Caco-2 (cell line): ENCODE data around the gene HMGB1. TPM values are rescaled to one million over a fixed set of nuclear protein-coding genes. Genes with fewer than 3 reads are reported as not detected.

Experiments
- BruUV-seq: library from RNA; stranded (reverse); fragments of 400-500 nt; replicated peaks from 2 replicates; lab custom pipeline; 2021; lab: Mats Ljungman, UMichigan
- CTCF ChIA-PET: fragments of 300-600 bp; sonication (Branson Sonifier 250); formaldehyde crosslinking; loops from one replicate; lab custom pipeline; 2022; ENCODE audit warnings: antibody characterized with exemption; lab: Charles Lee
- POLR2A ChIA-PET: fragments of 300-600 bp; sonication (Branson Sonifier 250); formaldehyde crosslinking; loops from one replicate; lab custom pipeline; 2022; ENCODE audit warnings: antibody characterized with exemption; lab: Charles Lee
- DNase-seq, 2 experiments: peaks; one replicate each; pipeline versions ENCODE4 v3.0.0 to v3.0.0-alpha.2; 2020 to 2022
- H3K27me3 ChIP-seq: replicated peaks from 2 replicates; pipeline ENCODE4 v1.6.0; 2011; ENCODE audit warnings: low read length; ENCODE audit not compliant: control insufficient read depth, insufficient read depth
- H3K36me3 ChIP-seq: 2 replicates; pipeline ENCODE4 v1.5.1; 2011; ENCODE audit warnings: low read length; ENCODE audit not compliant: control insufficient read depth, insufficient read depth
- H3K4me1 ChIP-seq: fragments of 250-450 bp; sonication (Bioruptor Pico); 2 replicates; pipeline ENCODE4 v1.5.1; 2020; ENCODE audit warnings: mild to moderate bottlenecking
- H3K4me3 ChIP-seq: 2 replicates; pipeline ENCODE4 v1.5.1; 2011; ENCODE audit warnings: low read depth, mild to moderate bottlenecking, control low read depth, low read length
- H3K9me3 ChIP-seq: fragments of 250-450 bp; sonication (Bioruptor Pico); 2 replicates; pipeline ENCODE4 v1.5.1; 2020; ENCODE audit warnings: mild to moderate bottlenecking, moderate library complexity
- H3K27ac Mint-ChIP-seq: one replicate; pipeline ENCODE4 v1.8.0; 2022; ENCODE audit warnings: mixed read lengths; ENCODE audit not compliant: unreplicated experiment
- H3K27me3 Mint-ChIP-seq: one replicate; pipeline ENCODE4 v1.8.0; 2022; ENCODE audit warnings: mixed read lengths; ENCODE audit not compliant: insufficient read depth, unreplicated experiment
- H3K36me3 Mint-ChIP-seq: one replicate; pipeline ENCODE4 v1.8.0; 2022; ENCODE audit warnings: mild to moderate bottlenecking, mixed read lengths; ENCODE audit not compliant: insufficient read depth, unreplicated experiment
- H3K4me1 Mint-ChIP-seq: one replicate; pipeline ENCODE4 v1.8.0; 2022; ENCODE audit warnings: low read depth, mixed read lengths; ENCODE audit not compliant: unreplicated experiment
- H3K4me3 Mint-ChIP-seq: one replicate; pipeline ENCODE4 v1.8.0; 2022; ENCODE audit warnings: mild to moderate bottlenecking, moderate library complexity, mixed read lengths; ENCODE audit not compliant: unreplicated experiment
- H3K9me3 Mint-ChIP-seq: one replicate; pipeline ENCODE4 v1.8.0; 2022; ENCODE audit warnings: mixed read lengths; ENCODE audit not compliant: unreplicated experiment
- intact Hi-C: fragments of 100-400 bp; cut with micrococcal nuclease; formaldehyde crosslinking; loops from one replicate; pipeline ENCODE4 v1.10.0; 2022; ENCODE audit not compliant: unreplicated experiment
- total RNA-seq: library from RNA; stranded (reverse); gene quantifications from 2 replicates; pipeline ENCODE4 v1.2.3, GENCODE V29; 2022
- TF ChIP-seq, protein P1 (sequence below), 2 experiments: fragments of 200-600 bp in 1 of 2; IDR thresholded peaks; 1 replicate in 1 of 2; 2 replicates in 1 of 2; pipeline versions ENCODE4 v1.5.1 to v1.8.0; 2011 to 2022; ENCODE audit warnings: antibody characterized with exemption in 1 of 2, control low read depth in 1 of 2, inconsistent platforms in 1 of 2, low read depth in 1 of 2, low read length in 1 of 2, mild to moderate bottlenecking in 1 of 2, moderate library complexity in 1 of 2; ENCODE audit not compliant: insufficient read depth in 1 of 2, severe bottlenecking in 1 of 2, unreplicated experiment in 1 of 2

Gene HMGB1
- total RNA-seq, 1 experiment from 2014 or later: 598 TPM

DNA sequence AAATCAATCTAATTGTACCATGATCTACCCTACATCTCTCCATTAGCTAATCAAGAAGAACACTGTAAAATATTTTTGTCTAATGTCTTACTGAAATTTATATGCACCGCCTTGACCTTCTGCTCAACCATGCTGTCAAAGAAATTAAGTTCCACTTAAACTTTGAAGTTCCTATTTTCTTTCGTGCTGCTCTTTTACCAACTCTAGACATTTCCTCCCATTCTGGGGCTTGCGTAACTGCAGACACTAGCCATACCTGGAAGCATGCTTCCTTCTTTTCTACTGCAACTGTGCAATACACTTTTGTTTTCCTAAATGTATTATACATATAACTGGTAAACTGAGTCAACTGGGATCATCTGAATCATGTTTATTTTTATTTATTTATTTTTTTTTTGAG is 51.9 kb downstream of the HMGB1 start:
- no peaks in the 10 kb centered on the region for H3K9me3 ChIP-seq
- Mint-ChIP-seq H3K4me1 (no peaks in the 10 kb centered on the region), H3K36me3 (no peaks in the 10 kb centered on the region), H3K27ac (no peak overlapping the region), H3K27me3 (no peaks in the 10 kb centered on the region), H3K9me3 (no peaks in the 10 kb centered on the region), H3K4me3 (no peak overlapping the region)
- intact Hi-C loops: no loop called here
- BruUV-seq: no TSS peak
- H3K4me3 ChIP-seq: no peak overlapping the region
- no peaks in the 10 kb centered on the region for H3K36me3 ChIP-seq
- H3K4me1 ChIP-seq: 0 out of 2 replicates have a peak, but pooled peaks cover 2% of the 10 kb centered on the region
- TF ChIP-seq, protein P1, sequence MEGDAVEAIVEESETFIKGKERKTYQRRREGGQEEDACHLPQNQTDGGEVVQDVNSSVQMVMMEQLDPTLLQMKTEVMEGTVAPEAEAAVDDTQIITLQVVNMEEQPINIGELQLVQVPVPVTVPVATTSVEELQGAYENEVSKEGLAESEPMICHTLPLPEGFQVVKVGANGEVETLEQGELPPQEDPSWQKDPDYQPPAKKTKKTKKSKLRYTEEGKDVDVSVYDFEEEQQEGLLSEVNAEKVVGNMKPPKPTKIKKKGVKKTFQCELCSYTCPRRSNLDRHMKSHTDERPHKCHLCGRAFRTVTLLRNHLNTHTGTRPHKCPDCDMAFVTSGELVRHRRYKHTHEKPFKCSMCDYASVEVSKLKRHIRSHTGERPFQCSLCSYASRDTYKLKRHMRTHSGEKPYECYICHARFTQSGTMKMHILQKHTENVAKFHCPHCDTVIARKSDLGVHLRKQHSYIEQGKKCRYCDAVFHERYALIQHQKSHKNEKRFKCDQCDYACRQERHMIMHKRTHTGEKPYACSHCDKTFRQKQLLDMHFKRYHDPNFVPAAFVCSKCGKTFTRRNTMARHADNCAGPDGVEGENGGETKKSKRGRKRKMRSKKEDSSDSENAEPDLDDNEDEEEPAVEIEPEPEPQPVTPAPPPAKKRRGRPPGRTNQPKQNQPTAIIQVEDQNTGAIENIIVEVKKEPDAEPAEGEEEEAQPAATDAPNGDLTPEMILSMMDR (IDR thresholded peaks at IDR 0.05; ENCODE audit: insufficient read depth in 1 of 2, low read depth in 1 of 2, low read length in 1 of 2, severe bottlenecking in 1 of 2, unreplicated experiment in 1 of 2): no peak
- DNase-seq: no peak
- no peaks in the 10 kb centered on the region for H3K27me3 ChIP-seq
- POLR2A ChIA-PET: no interaction called here
- CTCF ChIA-PET: no interaction called here

- Histone ChIP-seq H3K9me3 (no peaks in the 10 kb centered on the region), H3K27me3 (no peaks in the 10 kb centered on the region), H3K36me3 (no peaks in the 10 kb centered on the region), H3K4me3 (no peak overlapping the region), H3K4me1 (0 out of 2 replicates have a peak, but pooled peaks cover 5% of the 10 kb centered on the region)
- CTCF ChIA-PET: no interaction called here
- no TSS peak for BruUV-seq
- TF ChIP-seq, protein P1 (IDR thresholded peaks at IDR 0.05; ENCODE audit: insufficient read depth in 1 of 2, low read depth in 1 of 2, low read length in 1 of 2, severe bottlenecking in 1 of 2, unreplicated experiment in 1 of 2): no peak
- Mint-ChIP-seq H3K9me3 (no peaks in the 10 kb centered on the region), H3K36me3 (peaks cover 5% of the 10 kb centered on the region), H3K27me3 (no peaks in the 10 kb centered on the region), H3K4me3 (no peak overlapping the region), H3K27ac (no peak overlapping the region), H3K4me1 (no peaks in the 10 kb centered on the region)
- DNase-seq: no peak
- intact Hi-C loops: no loop called here
- POLR2A ChIA-PET: no interaction called here
Observed at GRCh38 chr13:30412346-30412745, 53.4 kb downstream of the HMGB1 start.

- DNase-seq: no peak
- Histone ChIP-seq H3K9me3 (no peaks in the 10 kb centered on the region), H3K4me3 (no peak overlapping the region), H3K36me3 (no peaks in the 10 kb centered on the region), H3K4me1 (0 out of 2 replicates have a peak, but pooled peaks cover 5% of the 10 kb centered on the region), H3K27me3 (no peaks in the 10 kb centered on the region)
- BruUV-seq: no TSS peak
- intact Hi-C loops: no loop called here
- CTCF ChIA-PET: no interaction called here
- POLR2A ChIA-PET: interaction anchor here (1.0 kb wide), 1 partner anchor 14 kb away, joined by 3 read pairs; no protein-coding TSS in a partner anchor
- TF ChIP-seq, protein P1 (IDR thresholded peaks at IDR 0.05; ENCODE audit: insufficient read depth in 1 of 2, low read depth in 1 of 2, low read length in 1 of 2, severe bottlenecking in 1 of 2, unreplicated experiment in 1 of 2): no peak
- no peaks in the 10 kb centered on the region for H3K9me3 Mint-ChIP-seq
- no peak overlapping the region for H3K4me3 Mint-ChIP-seq
- no peaks in the 10 kb centered on the region for H3K4me1 Mint-ChIP-seq
- H3K27ac Mint-ChIP-seq: no peak overlapping the region
- no peaks in the 10 kb centered on the region for H3K27me3 Mint-ChIP-seq
- H3K36me3 Mint-ChIP-seq: peaks cover 5% of the 10 kb centered on the region
Observed at GRCh38 chr13:30410705-30411125, 55.0 kb downstream of the HMGB1 start.
